Measurements from ENCODE around the gene PLCD1. TPM values are rescaled to one million over a fixed set of nuclear protein-coding genes. Genes with fewer than 3 reads are reported as not detected.

PLCD1 gene
- total and polyA plus RNA-seq, 2 of the 13 experiments (the other 11 are each of a cell fraction or from before 2014, with no cell fraction given), result 10.1 to 12.4 TPM

DNA sequence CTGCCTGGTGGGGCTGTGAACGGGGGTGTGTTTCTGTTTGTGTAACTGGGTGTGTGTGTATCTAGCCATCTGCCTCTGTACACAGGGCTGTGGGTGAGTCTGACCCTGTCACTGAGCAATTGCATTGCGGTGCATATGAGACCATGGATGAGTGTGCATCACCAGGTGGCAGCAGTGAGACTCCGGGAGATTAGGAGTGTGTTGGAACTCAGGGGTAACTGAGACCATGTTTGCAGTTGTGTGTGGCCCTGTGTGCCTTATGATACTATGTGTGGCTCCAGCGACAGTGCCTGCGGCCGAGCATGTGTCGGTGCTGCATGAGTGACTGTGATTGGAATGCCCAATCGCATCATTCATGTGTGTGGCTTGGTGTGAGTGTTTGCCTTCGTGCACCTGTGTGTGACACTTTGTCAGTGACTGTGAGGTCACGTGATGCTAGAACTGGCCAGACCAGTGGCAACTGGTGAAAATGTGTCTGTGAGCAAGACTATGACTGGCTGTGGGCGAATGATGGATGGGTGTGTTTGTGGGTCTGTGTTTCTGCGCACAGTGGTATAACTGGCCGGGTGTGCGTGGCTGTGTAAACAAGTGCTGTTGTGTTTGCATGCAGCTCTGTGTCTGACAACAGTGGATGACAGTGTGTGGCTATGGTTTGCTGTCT, 24.9 kb downstream of the PLCD1 start (continued):
- 0 out of 2 replicates have a peak, but pooled peaks have one; percentile 14 for TF ChIP-seq ZNF616 (CRISPR knock-in tag; IDR thresholded peaks at IDR 0.05; ENCODE audit: low read depth)
- TF ChIP-seq ZBTB1 (CRISPR knock-in tag; IDR thresholded peaks at IDR 0.05; ENCODE audit: borderline replicate concordance), result no peak
- TF ChIP-seq CBX1 (IDR thresholded peaks at IDR 0.05; ENCODE audit: low read depth), result peak; percentile 66
- no peak for TF ChIP-seq RARG (CRISPR knock-in tag; IDR thresholded peaks at IDR 0.05; ENCODE audit: low read depth)
- no peak for TF ChIP-seq SRF (IDR thresholded peaks at IDR 0.05; ENCODE audit: low read depth, low read length)
- no peak for TF ChIP-seq ZNF883 (CRISPR knock-in tag; IDR thresholded peaks at IDR 0.05; ENCODE audit: not compliant biosample characterization)
- no peak for TF ChIP-seq ZFP36L2 (CRISPR knock-in tag; IDR thresholded peaks at IDR 0.05)
- TF ChIP-seq ZNF484 (CRISPR knock-in tag; IDR thresholded peaks at IDR 0.05; ENCODE audit: borderline replicate concordance, low read depth), result no peak
- TF ChIP-seq ZFP62 (CRISPR knock-in tag; IDR thresholded peaks at IDR 0.05), result no peak
- TF ChIP-seq ZNF530 (CRISPR knock-in tag; IDR thresholded peaks at IDR 0.05; ENCODE audit: low read depth), result no peak

GRCh38 chr3:38003817-38004414, 25.5 kb downstream of the PLCD1 start:
- Histone ChIP-seq H3K4me2 (ENCODE audit: low read depth, low read length) (peak overlapping the region; percentile 97), H3K27ac (ENCODE audit: extremely low read length, insufficient read depth, low read length) (peak overlapping the region; percentile 76), H3K79me2 (ENCODE audit: insufficient read depth, low read length) (no peaks in the 10 kb centered on the region), H3K27me3 (ENCODE audit: control insufficient read depth in 1 of 2, insufficient read depth in 2 of 2, low read length in 2 of 2) (peaks cover 0 to 14% of the 10 kb centered on the region in 2 experiments; a peak in 2 of 5 replicates), H3K9ac (ENCODE audit: insufficient read depth, low read depth, low read length) (peak overlapping the region; percentile 72), H3K4me1 (ENCODE audit: insufficient read depth, low read length) (peaks cover 63% of the 10 kb centered on the region), H3K9me3 (ENCODE audit: low read length) (no peaks in the 10 kb centered on the region), H3K4me3 (replicated peaks in 1 of 3; ENCODE audit: insufficient read depth in 1 of 3, low read depth in 2 of 3, low read length in 3 of 3) (peak overlapping the region; percentile 43 to 77 (median 59)), H2AFZ (ENCODE audit: low read length) (peak overlapping the region; percentile 35), H3K36me3 (replicated peaks in 1 of 2; ENCODE audit: control insufficient read depth in 1 of 2, insufficient read depth in 2 of 2, low read length in 2 of 2) (no peaks in the 10 kb centered on the region; a peak in 2 of 5 replicates), H4K20me1 (ENCODE audit: insufficient read depth, low read length) (no peaks in the 10 kb centered on the region)
- intact Hi-C loops (cut with micrococcal nuclease; ENCODE audit: unreplicated experiment), result loop anchor here (1.0 to 2.0 kb wide), 4 partner anchors 30 to 149 kb away; partner anchors contain the start of gene ACAA1
- in situ Hi-C loops (cut with HindIII; ENCODE audit: extremely low pct_ligation_motif_present, low pct_unique_long_range_greater_than_20kb), result loop anchor here (5.0 kb wide), 1 partner anchor 147 kb away; no protein-coding TSS in a partner anchor
- FAIRE-seq, result no peak
- DNase-seq (ENCODE audit: low spot score), result no peak
- ChIA-PET POLR2A (interaction anchor here (0.7 to 1.7 kb wide), 7 partner anchors 16 to 492 kb away, joined by 3 to 6 read pairs (median 4); partner anchors contain the start of genes ACAA1 and EXOG), CTCF (ENCODE audit: low intra/inter-chr PET ratio, low total read pairs) (interaction anchor here (1.0 to 2.1 kb wide), 3 partner anchors 29 to 277 kb away, joined by 3 to 21 read pairs (median 4); no protein-coding TSS in a partner anchor)
- WGBS (ENCODE audit: low lambda C conversion rate), result 0% methylated on average over 5 of the region's 11 CpGs
- ATAC-seq, result peak; percentile 41
- BruUV-seq (replicated peaks), result no TSS peak
- TF ChIP-seq, protein P1, sequence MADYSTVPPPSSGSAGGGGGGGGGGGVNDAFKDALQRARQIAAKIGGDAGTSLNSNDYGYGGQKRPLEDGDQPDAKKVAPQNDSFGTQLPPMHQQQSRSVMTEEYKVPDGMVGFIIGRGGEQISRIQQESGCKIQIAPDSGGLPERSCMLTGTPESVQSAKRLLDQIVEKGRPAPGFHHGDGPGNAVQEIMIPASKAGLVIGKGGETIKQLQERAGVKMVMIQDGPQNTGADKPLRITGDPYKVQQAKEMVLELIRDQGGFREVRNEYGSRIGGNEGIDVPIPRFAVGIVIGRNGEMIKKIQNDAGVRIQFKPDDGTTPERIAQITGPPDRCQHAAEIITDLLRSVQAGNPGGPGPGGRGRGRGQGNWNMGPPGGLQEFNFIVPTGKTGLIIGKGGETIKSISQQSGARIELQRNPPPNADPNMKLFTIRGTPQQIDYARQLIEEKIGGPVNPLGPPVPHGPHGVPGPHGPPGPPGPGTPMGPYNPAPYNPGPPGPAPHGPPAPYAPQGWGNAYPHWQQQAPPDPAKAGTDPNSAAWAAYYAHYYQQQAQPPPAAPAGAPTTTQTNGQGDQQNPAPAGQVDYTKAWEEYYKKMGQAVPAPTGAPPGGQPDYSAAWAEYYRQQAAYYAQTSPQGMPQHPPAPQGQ (CRISPR knock-in tag; IDR thresholded peaks at IDR 0.05; ENCODE audit: borderline replicate concordance), result no peak
- TF ChIP-seq CEBPB (IDR thresholded peaks at IDR 0.05; ENCODE audit: borderline replicate concordance, low read depth, low read length) (peak; percentile 74; the same call in 1 of the 2 replicates), ZC3H13 (CRISPR knock-in tag; IDR thresholded peaks at IDR 0.05) (0 out of 2 replicates have a peak, but pooled peaks have one; percentile 32), ZBTB7B (CRISPR knock-in tag; IDR thresholded peaks at IDR 0.05) (no peak), ZNF557 (CRISPR knock-in tag; IDR thresholded peaks at IDR 0.05) (no peak), DPF2 (CRISPR knock-in tag; IDR thresholded peaks at IDR 0.05; ENCODE audit: borderline replicate concordance, low read depth) (0 out of 2 replicates have a peak, but pooled peaks have one; percentile 22), ARNTL (CRISPR knock-in tag; IDR thresholded peaks at IDR 0.05) (peak; percentile 47; the same call in 1 of the 2 replicates), SRSF1 (optimal IDR thresholded peaks at IDR 0.05; ENCODE audit: low read depth, low read length) (no peak), ZNF501 (CRISPR knock-in tag; IDR thresholded peaks at IDR 0.05) (peak; percentile 42; the same call in 1 of the 2 replicates), SIN3B (IDR thresholded peaks at IDR 0.05; ENCODE audit: low read length) (no peak), POGZ (CRISPR knock-in tag; IDR thresholded peaks at IDR 0.05) (no peak), MYNN (CRISPR knock-in tag; IDR thresholded peaks at IDR 0.05; ENCODE audit: low read depth) (0 out of 2 replicates have a peak, but pooled peaks have one; percentile 6)

All from HepG2 (cell line).